22Rv1 (cell line): ENCODE measurements around the gene PAK6.

Source experiments
- H3K27ac ChIP-seq: fragments of 450-650 bp; 2 replicates; pipeline ENCODE4 v1.5.1; 2017
- ZFX ChIP-seq: fragments of 450-650 bp; IDR thresholded peaks from 2 replicates; pipeline ENCODE4 v1.6.1; 2017; ENCODE audit warnings: antibody characterized with exemption, borderline replicate concordance
- TF ChIP-seq, protein P1 (sequence below): fragments of 450-650 bp; IDR thresholded peaks from 2 replicates; pipeline ENCODE4 v1.5.1; 2017; ENCODE audit warnings: mild to moderate bottlenecking

PAK6 gene

DNA sequence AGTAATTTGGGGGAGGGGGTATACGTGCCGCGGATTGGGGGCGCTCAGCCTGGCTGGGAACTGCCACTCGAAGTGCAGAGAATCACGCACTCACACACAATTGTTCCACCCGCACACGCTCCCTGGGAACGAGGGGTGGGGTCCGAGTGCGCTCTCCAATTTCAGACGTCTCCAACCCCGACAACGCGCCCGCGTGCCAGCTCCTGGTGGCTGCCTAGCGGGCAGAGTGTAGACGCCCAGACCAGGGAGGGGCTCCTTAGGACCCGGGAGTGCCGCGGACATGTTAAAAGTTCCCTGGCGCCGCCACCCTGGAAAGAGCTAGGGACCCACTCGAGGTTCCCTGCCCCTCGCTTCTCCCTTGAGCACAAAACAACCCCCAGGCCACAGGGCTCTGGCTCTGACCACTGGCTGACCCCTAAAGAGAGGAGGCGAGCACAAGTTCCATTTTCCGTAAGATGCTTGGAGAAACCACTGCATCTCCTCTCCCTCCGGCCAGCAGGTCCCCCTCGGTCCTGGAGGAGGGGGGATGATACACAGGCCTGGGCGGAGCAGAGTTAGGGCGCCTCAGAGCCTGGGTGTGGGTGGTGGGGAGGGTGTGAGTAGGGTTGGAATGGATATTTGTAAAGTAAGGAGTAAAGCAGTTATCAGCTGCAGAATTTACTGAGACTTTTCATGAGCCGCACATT, 44.9 kb downstream of the PAK6 start:
- no peak for TF ChIP-seq ZFX
- TF ChIP-seq, protein P1, sequence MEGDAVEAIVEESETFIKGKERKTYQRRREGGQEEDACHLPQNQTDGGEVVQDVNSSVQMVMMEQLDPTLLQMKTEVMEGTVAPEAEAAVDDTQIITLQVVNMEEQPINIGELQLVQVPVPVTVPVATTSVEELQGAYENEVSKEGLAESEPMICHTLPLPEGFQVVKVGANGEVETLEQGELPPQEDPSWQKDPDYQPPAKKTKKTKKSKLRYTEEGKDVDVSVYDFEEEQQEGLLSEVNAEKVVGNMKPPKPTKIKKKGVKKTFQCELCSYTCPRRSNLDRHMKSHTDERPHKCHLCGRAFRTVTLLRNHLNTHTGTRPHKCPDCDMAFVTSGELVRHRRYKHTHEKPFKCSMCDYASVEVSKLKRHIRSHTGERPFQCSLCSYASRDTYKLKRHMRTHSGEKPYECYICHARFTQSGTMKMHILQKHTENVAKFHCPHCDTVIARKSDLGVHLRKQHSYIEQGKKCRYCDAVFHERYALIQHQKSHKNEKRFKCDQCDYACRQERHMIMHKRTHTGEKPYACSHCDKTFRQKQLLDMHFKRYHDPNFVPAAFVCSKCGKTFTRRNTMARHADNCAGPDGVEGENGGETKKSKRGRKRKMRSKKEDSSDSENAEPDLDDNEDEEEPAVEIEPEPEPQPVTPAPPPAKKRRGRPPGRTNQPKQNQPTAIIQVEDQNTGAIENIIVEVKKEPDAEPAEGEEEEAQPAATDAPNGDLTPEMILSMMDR = no peak
- H3K27ac ChIP-seq = no peak overlapping the region

DNA sequence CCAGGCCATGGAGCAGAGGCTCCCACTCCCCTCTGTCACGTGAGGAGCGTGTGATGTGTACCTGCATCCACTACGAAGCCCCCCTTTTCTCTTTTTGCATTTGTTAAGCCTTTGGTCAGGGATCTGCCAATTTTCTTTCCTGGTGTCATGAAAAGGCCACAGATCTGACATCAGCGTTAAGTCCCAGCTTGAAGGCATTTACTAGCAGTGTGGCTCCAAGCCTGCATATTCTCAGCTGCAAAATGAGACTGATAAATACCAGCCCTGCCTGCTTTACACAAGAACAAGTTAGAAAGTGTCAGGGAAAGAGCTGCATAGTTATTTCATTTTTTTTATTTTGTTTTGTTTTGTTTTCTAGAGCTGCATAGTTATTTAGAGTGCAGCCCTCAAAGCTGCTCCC, 46.3 kb downstream of the PAK6 start:
- no peak for TF ChIP-seq ZFX
- TF ChIP-seq, protein P1 = no peak

DNA sequence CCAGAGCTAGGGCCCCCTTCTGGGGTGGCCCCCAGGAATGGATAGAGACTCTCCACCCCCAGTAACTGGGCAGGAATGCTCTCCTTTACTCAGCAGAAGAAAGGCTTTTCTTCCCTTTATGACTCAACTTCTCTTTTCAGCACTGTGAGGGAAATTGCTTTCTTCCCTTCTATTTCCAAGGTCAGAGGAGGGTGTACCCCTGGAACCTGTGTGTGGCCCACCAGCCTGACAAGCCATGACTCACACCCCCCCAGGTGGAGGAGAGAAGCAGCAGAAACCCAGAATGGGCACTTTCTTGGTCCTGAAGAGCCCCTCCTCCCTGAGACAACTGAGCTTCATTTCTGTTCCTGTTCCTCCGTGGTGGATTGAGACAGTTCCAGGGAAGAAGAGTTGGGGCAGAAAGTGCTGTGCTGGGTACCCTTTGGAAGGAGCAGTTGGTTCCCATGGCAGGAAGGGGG, 46.7 kb downstream of the PAK6 start:
- TF ChIP-seq, protein P1 = no peak
- no peak for TF ChIP-seq ZFX
- no peak overlapping the region for H3K27ac ChIP-seq

More for the DNA sequence above, 46.3 kb downstream of the PAK6 start:
- H3K27ac ChIP-seq = no peak overlapping the region

DNA sequence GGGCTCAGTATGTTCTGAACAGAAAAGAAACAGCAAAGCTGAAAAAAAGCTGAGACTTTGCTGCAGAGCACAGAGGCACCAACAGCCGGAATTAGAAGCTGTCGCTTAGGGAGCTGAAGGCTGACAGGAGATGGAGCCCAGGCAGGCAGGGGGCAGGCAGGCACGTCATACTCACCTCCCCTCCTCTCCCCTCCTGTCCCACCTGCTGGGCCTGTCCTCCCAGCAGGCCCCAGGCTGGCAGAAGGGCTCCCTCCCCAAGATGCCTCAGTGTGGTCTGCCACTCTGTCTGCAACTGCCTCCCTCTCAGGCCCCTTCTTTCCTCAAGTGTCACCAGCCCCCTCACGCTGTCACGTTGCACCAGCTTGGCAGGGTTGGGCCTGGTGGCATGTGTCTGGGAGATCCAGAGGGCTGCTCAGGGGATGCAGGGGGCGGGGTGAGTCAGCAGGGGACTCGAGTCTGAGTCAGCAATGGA, 47.2 kb downstream of the PAK6 start:
- no peak for TF ChIP-seq ZFX
- TF ChIP-seq, protein P1 = no peak
- no peak overlapping the region for H3K27ac ChIP-seq

DNA sequence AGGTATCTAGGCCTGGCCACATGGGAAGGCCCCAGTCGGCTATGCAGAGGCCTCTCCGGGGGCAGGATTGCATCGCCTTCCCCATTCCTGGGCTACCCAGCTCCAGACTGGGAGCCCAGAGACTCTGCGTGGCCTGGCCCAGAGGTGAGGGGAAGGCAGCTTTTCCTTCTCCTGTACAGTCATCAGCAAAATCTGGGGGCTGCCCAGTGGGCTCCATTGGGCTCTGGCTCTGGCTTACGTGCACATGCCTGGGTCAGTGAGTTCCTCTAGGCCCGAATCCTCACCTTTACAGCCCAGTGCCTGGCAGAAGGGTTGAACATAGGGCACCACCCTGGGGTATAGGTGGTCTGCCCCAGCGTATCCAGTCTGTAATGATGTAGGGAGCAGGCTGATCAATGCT, 47.9 kb downstream of the PAK6 start:
- TF ChIP-seq, protein P1 = no peak
- no peak for TF ChIP-seq ZFX

DNA sequence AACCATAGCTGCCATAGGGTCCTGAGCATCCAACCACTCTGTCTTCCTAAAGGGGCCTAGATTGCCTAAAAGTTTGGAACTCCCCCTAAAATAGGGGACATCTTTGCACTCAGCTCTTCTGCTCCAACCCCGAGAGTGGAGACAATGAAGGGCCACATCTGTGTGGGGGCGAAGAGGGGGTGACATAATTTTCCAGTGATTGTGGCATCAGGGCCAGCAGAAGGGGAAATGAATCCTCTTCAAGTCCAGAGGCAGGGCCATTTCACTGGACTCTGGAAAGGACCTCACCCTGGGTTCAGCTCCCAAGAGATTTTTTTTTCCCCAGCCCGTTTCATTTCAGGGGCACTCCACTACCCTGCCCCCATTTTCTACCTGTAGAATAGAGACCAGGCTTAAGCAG, 48.6 kb downstream of the PAK6 start:
- H3K27ac ChIP-seq = no peak overlapping the region

More for the DNA sequence above, 47.9 kb downstream of the PAK6 start:
- no peak overlapping the region for H3K27ac ChIP-seq

DNA sequence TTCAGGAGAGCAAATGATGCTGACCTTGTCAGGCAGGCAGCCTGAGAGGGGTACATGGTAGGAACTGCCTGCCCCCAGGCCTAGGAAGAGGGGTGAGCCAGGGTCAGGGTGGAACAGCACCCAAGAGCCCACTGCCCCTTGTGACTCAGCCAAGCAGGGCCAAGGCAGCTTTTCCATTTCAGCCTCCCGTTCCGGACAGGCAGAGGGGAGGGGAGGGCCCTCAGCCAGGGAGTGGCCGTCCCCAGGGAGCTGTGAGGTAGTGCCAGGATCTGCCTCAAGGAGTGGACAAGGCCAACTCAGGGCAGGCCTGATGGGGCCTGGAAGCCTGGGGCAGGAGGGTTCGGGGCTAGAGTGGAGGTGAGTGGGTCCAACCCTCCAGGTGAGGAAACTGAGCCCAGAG, 49.1 kb downstream of the PAK6 start:
- H3K27ac ChIP-seq = no peak overlapping the region
- no peak for TF ChIP-seq ZFX
- TF ChIP-seq, protein P1 = no peak

More for the DNA sequence above, 48.6 kb downstream of the PAK6 start:
- TF ChIP-seq, protein P1 = no peak
- no peak for TF ChIP-seq ZFX
